ENCODE data around the gene CCDC91. TPM values are rescaled to one million over a fixed set of nuclear protein-coding genes. Genes with fewer than 3 reads are reported as not detected.

The CCDC91 gene
- total and polyA plus RNA-seq, 11 donors: 24.9 to 62.1 (median 51.8) TPM

GRCh38 chr12:28164644-28165275 lies 25.5 kb upstream of the CCDC91 start:
- H3K27ac ChIP-seq: no peak overlapping the region
- intact Hi-C loops (cut with DNase I): no loop called here
- H3K27me3 ChIP-seq: no peaks in the 10 kb centered on the region
- peaks cover 0 to 4% (median 0%) of the 10 kb centered on the region in 12 donors for H3K4me1 ChIP-seq
- ATAC-seq: no peak
- DNase-seq: no peak
- TF ChIP-seq POLR2A (IDR thresholded peaks at IDR 0.05) (no peak), CTCF (IDR thresholded peaks at IDR 0.05) (no peak)
- no peak overlapping the region for H3K4me3 ChIP-seq
- H3K36me3 ChIP-seq: no peaks in the 10 kb centered on the region
- WGBS, 4 donors: 86 to 93% (median 90%) methylated on average over 2 of the region's 2 CpGs
- H3K9me3 ChIP-seq: no peaks in the 10 kb centered on the region

- Histone ChIP-seq H3K36me3 (no peaks in the 10 kb centered on the region), H3K27me3 (no peaks in the 10 kb centered on the region), H3K4me1 (no peaks in the 10 kb centered on the region), H3K27ac (no peak overlapping the region), H3K9me3 (no peaks in the 10 kb centered on the region), H3K4me3 (no peak overlapping the region)
- intact Hi-C loops (cut with DNase I): no loop called here
- TF ChIP-seq CTCF (IDR thresholded peaks at IDR 0.05) (no peak), POLR2A (IDR thresholded peaks at IDR 0.05) (no peak)
- 89 to 95% (median 93%) methylated on average over 2 of the region's 2 CpGs for WGBS, 4 donors
- ATAC-seq (no peak), DNase-seq (no peak)
Measured at GRCh38 chr12:28167981-28168485, 22.2 kb upstream of the CCDC91 start.

GRCh38 chr12:28171356-28172060 lies 18.7 kb upstream of the CCDC91 start:
- H3K9me3 ChIP-seq: no peaks in the 10 kb centered on the region
- intact Hi-C loops (cut with DNase I): loop anchor here in 2 of 10 donors (10.0 kb wide), 2 partner anchors 197 to 437 kb away; partner anchors contain the start of gene PTHLH (in 2 of the 2)
- no peak overlapping the region for H3K4me3 ChIP-seq
- 89 to 93% (median 91%) methylated on average over 3 of the region's 3 CpGs for WGBS, 4 donors
- H3K27ac ChIP-seq: no peak overlapping the region
- no peaks in the 10 kb centered on the region for H3K27me3 ChIP-seq
- H3K4me1 ChIP-seq: no peaks in the 10 kb centered on the region
- DNase-seq (no peak), ATAC-seq (no peak)
- H3K36me3 ChIP-seq: no peaks in the 10 kb centered on the region
- TF ChIP-seq CTCF (IDR thresholded peaks at IDR 0.05): no peak
- TF ChIP-seq POLR2A (IDR thresholded peaks at IDR 0.05): no peak

- Histone ChIP-seq H3K27me3 (no peaks in the 10 kb centered on the region), H3K4me3 (no peak overlapping the region), H3K4me1 (no peaks in the 10 kb centered on the region), H3K36me3 (no peaks in the 10 kb centered on the region), H3K27ac (no peak overlapping the region), H3K9me3 (no peaks in the 10 kb centered on the region)
- 93 to 95% (median 94%) methylated on average over 3 of the region's 3 CpGs for WGBS, 4 donors
- peak in 2 of 4 donors; percentile 31 to 39 for ATAC-seq
- no peak for DNase-seq
- intact Hi-C loops (cut with DNase I): loop anchor here in 2 of 10 donors (10.0 kb wide), 2 partner anchors 198 to 438 kb away; partner anchors contain the start of gene PTHLH (in 2 of the 2)
- peak in 11 of 12 donors; percentile 11 to 60 (median 35) for TF ChIP-seq CTCF (IDR thresholded peaks at IDR 0.05)
- no peak for TF ChIP-seq POLR2A (IDR thresholded peaks at IDR 0.05)
Measured at GRCh38 chr12:28172434-28173030, 17.7 kb upstream of the CCDC91 start.
